PFSK-1 (cell line): ENCODE data around the gene NDC1.

Experiments
- POLR2AphosphoS5 ChIP-seq: IDR thresholded peaks from 2 replicates; pipeline ENCODE4 v1.6.1; 2012; ENCODE audit warnings: low read depth, mild to moderate bottlenecking, control low read depth, low read length, moderate library complexity
- REST ChIP-seq, 2 experiments: IDR thresholded peaks; 2 replicates each; pipeline versions ENCODE4 v1.6.1 to v1.8.0; 2011 to 2012; ENCODE audit warnings: low read depth in 2 of 2, low read length in 2 of 2, control low read depth in 1 of 2, inconsistent platforms in 1 of 2, mild to moderate bottlenecking in 1 of 2, moderate library complexity in 1 of 2; ENCODE audit not compliant: insufficient read depth in 1 of 2

GRCh38 chr1:53835491-53835890, 2.6 kb downstream of the NDC1 start:
- TF ChIP-seq REST (IDR thresholded peaks at IDR 0.05; ENCODE audit: insufficient read depth in 1 of 2, low read depth in 2 of 2, low read length in 2 of 2) (no peak), POLR2AphosphoS5 (no peak)
